NCI-H510A (cell line): ENCODE data around the gene CPLX1.
"Not testable (repeated sequence)": the region's sequence is repeated elsewhere in the genome, so short reads cannot be mapped to it uniquely, and the experiment has no call there.

Experiments used
- DNase-seq: peaks from one replicate; lab custom pipeline; 2025; lab: John Stamatoyannopoulos, UW

Gene CPLX1

GRCh38 chr4:775485-775884, 50.4 kb downstream of the CPLX1 start:
- DNase-seq = not testable (repeated sequence)

GRCh38 chr4:774419-775092, 51.4 kb downstream of the CPLX1 start:
- not testable (repeated sequence) for DNase-seq

GRCh38 chr4:773214-773613, 52.7 kb downstream of the CPLX1 start:
- no peak for DNase-seq

- DNase-seq = no peak
Measured at GRCh38 chr4:772776-773175, 53.2 kb downstream of the CPLX1 start.

- DNase-seq = no peak
Measured at GRCh38 chr4:772118-772517, 53.8 kb downstream of the CPLX1 start.

- DNase-seq = no peak
Measured at GRCh38 chr4:771464-771863, 54.5 kb downstream of the CPLX1 start.

GRCh38 chr4:770022-770421, 55.9 kb downstream of the CPLX1 start:
- no peak for DNase-seq

- DNase-seq = no peak
Measured at GRCh38 chr4:769511-769910, 56.4 kb downstream of the CPLX1 start.

- no peak for DNase-seq
Measured at GRCh38 chr4:768995-769394, 56.9 kb downstream of the CPLX1 start.

GRCh38 chr4:768076-768475, 57.9 kb downstream of the CPLX1 start:
- DNase-seq = no peak

GRCh38 chr4:766559-767283, 59.2 kb downstream of the CPLX1 start:
- DNase-seq = no peak

GRCh38 chr4:766152-766515, 59.8 kb downstream of the CPLX1 start:
- DNase-seq = no peak

GRCh38 chr4:764405-765169, 61.3 kb downstream of the CPLX1 start:
- DNase-seq = no peak

- DNase-seq = no peak
Measured at GRCh38 chr4:763922-764321, 62.0 kb downstream of the CPLX1 start.

- no peak for DNase-seq
Measured at GRCh38 chr4:763191-763810, 62.6 kb downstream of the CPLX1 start.

GRCh38 chr4:762211-763190, 63.4 kb downstream of the CPLX1 start:
- no peak for DNase-seq

GRCh38 chr4:761739-762138, 64.2 kb downstream of the CPLX1 start:
- no peak for DNase-seq

GRCh38 chr4:761086-761485, 64.8 kb downstream of the CPLX1 start:
- DNase-seq = no peak

GRCh38 chr4:760616-761015, 65.3 kb downstream of the CPLX1 start:
- DNase-seq = no peak

GRCh38 chr4:759810-760209, 66.1 kb downstream of the CPLX1 start:
- DNase-seq = not testable (repeated sequence)

GRCh38 chr4:757111-757510, 68.8 kb downstream of the CPLX1 start:
- no peak for DNase-seq
